Diencephalon (tissue), 1 donor: Measurements from ENCODE around the gene ALG10B. TPM values are rescaled to one million over a fixed set of nuclear protein-coding genes. Genes with fewer than 3 reads are reported as not detected.

Source experiments
- small RNA-seq: library from RNA; depleted of rRNA; stranded (forward); fragments of <200 nt; gene quantifications from one replicate; pipeline ENCODE3, GENCODE V24; 2014
- total RNA-seq: library from RNA; depleted of rRNA; stranded (reverse); fragments of >200 nt; gene quantifications from one replicate; pipeline ENCODE4 v1.2.3, GENCODE V29; 2014

ALG10B gene
- 16.1 TPM for total RNA-seq

GRCh38 chr12:38316391-38317129 lies at the start of gene ALG10B:
TSS of gene ALG10B (plus strand) at chr12:38316774. CDS start at chr12:38316894, 120 bp downstream.

Small RNA genes lying within 50 kb of the gene (small RNA-seq; reads per million reads assigned to genes)
- gene RF00019: not detected
